HG03060 (cell line): ENCODE results near the gene RGS17.

ENCODE experiments used
- ATAC-seq: cut with Tn5 transposase; IDR thresholded peaks from one replicate; pipeline ENCODE4 v1.9.1; 2021; ENCODE audit warnings: low read depth, moderate number of reproducible peaks; ENCODE audit not compliant: unreplicated experiment

The RGS17 gene

DNA sequence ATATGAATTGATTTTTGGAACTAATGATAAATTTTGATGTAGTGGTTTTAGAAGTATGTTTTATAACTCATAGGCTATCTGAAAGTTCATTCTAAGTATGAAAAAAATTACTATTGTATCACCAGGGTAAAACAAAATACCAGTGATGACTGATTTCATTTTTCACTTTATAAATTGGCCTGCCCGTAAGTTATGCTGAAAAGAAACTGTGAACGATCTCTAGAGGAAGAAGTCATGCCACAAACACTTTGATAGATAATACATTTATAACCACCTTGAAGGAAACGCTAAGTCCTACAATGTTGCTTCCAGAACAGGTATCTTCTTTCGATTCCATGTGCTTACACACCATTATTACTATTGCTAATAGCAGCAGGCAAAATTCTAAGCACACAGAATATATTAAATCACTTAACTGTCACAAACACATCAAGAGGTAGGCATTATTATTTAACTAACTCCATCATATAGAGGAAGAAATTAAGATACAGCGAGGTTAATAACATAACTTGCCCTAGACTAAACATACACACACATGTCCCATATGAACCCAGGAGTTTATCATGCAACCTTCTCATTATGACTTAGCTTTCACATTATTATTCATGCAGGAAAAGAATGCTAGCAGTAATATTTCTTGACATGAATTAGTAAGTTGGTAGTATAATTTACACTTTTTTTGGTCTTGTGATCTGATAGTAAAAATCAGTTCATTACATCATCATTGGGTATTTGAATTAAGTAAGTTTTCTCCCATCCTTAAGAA is 44.7 kb downstream of the RGS17 start:
- no peak for ATAC-seq

DNA sequence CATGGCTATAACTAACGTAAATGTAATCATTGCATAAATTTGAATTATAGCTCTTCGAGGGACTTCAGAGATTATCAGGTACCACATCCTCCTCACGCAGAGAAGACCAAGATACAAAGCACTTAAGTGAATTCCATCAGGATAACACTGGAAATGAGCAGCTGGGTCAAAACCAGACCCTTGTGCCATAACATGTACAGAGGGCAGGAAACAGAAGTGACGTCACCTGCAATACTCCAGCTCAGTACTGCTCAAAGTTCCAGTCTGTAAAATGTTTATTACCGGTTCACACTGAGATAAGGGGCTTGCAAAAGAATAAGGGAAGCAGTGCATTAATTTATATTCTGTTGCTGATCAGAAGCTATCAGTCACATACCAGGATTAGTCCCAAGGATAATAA is 45.8 kb downstream of the RGS17 start:
- ATAC-seq: no peak

DNA sequence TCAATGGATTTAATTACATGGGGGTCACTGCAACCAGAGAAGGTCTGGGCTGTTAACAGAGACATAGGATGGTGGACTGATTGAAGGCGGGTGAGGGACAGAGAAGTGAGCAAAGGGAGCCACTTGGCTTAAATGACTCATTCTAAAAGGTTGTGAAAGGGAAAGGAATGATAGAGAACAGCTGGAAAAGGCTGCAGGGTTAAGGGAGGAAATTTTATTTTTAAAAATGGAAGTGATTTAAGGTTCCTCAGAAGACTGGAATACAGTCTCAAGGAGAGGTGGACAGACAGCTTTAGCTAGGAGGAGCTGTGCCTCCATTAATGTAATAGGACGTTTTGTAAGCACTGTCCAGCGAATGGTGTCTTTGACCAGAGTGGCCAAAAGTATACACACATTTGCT is 46.7 kb downstream of the RGS17 start:
- no peak for ATAC-seq

- no peak for ATAC-seq
Observed at GRCh38 chr6:153083869-153084268, 47.2 kb downstream of the RGS17 start.

- ATAC-seq: no peak
Observed at GRCh38 chr6:153081914-153082313, 49.2 kb downstream of the RGS17 start.

DNA sequence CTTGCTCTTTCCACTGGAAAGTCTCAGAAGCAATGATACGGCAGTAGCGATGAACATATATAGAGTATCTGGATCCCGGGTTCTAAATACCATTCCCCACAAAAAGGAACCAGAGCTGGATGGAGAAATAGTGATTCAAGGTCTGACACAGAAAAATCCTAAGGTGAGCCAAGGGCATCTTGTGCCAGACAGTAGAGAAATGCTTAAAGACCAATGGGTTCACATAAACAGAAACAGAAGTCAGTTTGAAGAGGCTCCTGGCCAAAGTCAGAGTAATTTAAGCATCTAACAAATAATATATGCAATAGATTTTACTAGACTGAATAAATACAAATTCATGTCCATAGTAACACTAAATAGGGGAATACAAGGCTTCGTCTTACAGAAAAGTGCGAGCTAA is 54.7 kb downstream of the RGS17 start:
- ATAC-seq: no peak

- no peak for ATAC-seq
Observed at GRCh38 chr6:153074761-153075160, 56.3 kb downstream of the RGS17 start.

DNA sequence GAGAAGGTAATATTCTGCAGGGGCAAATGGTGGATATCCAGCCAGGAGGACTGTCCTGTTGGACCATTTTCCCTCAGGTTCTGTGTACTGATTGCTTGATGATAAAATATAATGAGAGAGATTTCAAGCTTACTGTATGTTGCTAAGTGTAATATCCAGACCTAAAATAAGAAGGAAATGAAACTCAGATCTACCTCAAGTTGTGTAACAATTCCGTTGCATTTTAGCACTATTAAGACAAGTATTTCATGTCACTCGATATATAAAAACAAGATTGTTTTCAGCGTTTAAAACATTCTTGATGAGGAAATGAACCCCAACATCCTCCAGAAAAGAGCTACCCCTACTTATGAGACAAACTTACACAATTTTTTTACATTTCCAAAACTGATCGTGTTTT is 57.2 kb downstream of the RGS17 start:
- ATAC-seq: no peak

DNA sequence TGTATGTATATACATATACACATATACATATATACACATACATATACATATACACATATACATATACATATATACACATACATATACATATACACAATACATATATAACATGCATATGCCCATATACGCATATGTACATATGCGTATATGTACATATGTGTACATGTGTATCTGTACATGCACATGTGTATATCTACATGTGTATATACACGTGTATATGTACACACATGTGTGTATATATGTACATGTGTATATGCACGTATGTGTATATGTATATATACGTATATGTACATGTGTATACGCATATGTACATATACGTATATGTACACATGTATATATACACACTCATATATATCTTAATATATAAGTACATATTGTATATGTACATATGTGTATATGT is 60.3 kb downstream of the RGS17 start:
- no peak for ATAC-seq

- ATAC-seq: no peak
Observed at GRCh38 chr6:153069897-153070296, 61.2 kb downstream of the RGS17 start.

DNA sequence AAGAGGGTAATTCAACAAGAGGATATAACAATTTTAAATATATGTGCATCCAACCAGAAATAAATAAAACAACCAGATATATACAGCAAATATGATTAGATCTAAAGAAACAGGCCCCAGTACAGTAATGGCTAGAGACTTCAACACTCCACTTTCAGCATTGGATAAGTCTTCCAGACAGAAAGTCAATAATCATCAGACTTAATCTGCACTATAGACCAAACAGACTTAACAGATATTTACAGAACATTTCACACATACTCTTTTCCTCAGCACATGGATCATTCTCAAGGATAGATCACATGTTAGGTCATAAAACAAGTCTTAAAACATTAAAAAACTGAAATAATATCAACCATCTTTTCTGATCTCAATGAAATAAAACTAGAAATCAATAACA is 65.9 kb downstream of the RGS17 start:
- no peak for ATAC-seq

- ATAC-seq: no peak
Observed at GRCh38 chr6:153063936-153064335, 67.1 kb downstream of the RGS17 start.

GRCh38 chr6:153062516-153062915 is 68.6 kb downstream of the RGS17 start:
- ATAC-seq: no peak

GRCh38 chr6:153059757-153060156 is 71.3 kb downstream of the RGS17 start:
- no peak for ATAC-seq

DNA sequence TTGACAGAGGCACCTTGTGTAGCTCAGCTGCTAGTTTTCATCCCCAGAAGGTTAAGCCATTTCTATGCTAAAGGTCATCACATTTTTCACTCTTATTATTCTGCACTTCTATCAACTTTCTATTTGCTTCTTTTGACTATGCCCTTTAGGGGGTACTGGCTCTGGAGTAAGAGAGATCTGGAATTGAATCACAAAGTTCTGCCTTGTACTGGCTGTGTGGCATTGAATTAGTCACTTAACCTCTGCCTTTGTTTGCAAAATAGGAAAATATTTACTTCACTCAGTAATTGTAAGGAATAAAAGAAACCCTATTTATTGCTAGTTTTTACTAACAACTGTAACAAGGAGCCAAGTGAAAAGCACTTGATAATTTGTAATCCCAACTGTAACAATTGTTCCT is 71.8 kb downstream of the RGS17 start:
- ATAC-seq: no peak

- ATAC-seq: no peak
Observed at GRCh38 chr6:153058909-153059308, 72.2 kb downstream of the RGS17 start.

DNA sequence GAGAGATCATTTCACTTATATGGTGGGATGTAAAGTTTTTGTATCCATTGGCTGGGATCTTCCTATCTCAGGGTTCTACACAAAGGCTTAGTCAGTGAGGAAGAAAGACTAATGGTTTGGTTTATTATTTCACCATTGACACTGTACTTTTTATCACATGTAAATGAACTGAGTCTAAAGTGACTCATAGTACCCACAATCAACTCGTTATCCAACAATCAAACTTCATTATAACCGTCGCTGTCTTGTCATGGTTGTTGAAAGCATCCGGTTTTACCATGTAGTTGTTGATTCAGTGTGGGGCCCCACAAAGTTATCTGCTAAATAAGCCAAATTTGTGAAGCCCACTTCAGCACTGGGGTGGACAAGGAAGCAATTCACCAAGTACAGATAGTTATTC is 72.8 kb downstream of the RGS17 start:
- ATAC-seq: no peak

- no peak for ATAC-seq
Observed at GRCh38 chr6:153056308-153056707, 74.8 kb downstream of the RGS17 start.

GRCh38 chr6:153051801-153052200 is 79.3 kb downstream of the RGS17 start:
- no peak for ATAC-seq

GRCh38 chr6:153048631-153049030 is 82.5 kb downstream of the RGS17 start:
- ATAC-seq: no peak

DNA sequence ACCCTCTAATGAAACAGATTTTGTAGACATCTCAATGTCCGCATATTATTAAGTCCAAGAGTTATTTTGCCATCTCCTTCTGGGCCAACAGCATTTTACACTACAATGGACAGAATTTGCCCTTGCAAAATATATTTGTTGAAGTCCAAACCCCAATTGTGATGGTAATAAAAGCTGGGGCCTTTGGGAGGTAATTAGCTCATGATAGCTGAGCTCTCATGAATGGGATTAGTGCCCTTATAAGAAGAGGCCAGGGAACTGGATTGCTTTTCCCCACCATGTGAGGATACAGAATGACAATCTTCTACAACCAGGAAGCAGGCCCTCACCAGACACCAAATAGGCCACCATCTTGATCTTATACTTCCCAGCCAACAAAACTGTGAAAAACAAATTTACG is 83.7 kb downstream of the RGS17 start:
- no peak for ATAC-seq

GRCh38 chr6:153045271-153045670 is 85.8 kb downstream of the RGS17 start:
- no peak for ATAC-seq

- no peak for ATAC-seq
Observed at GRCh38 chr6:153044295-153044694, 86.8 kb downstream of the RGS17 start.
